GM19099 (cell line): ENCODE measurements around the gene CACNA2D2.

ENCODE experiments used
- POLR2A ChIP-seq: IDR thresholded peaks from 3 replicates; pipeline ENCODE4 v1.6.1; 2011; ENCODE audit warnings: low read depth; ENCODE audit not compliant: insufficient read length; ENCODE audit errors: extremely low read depth

The CACNA2D2 gene

GRCh38 chr3:50414616-50415015, 88.8 kb downstream of the CACNA2D2 start:
- TF ChIP-seq POLR2A: no peak

- no peak for TF ChIP-seq POLR2A
Observed at GRCh38 chr3:50412231-50412754, 91.1 kb downstream of the CACNA2D2 start.

- TF ChIP-seq POLR2A: no peak
Observed at GRCh38 chr3:50411229-50411628, 92.2 kb downstream of the CACNA2D2 start.

- no peak for TF ChIP-seq POLR2A
Observed at GRCh38 chr3:50410608-50411139, 92.8 kb downstream of the CACNA2D2 start.

- no peak for TF ChIP-seq POLR2A
Observed at GRCh38 chr3:50410185-50410584, 93.2 kb downstream of the CACNA2D2 start.

GRCh38 chr3:50408443-50408944, 94.9 kb downstream of the CACNA2D2 start:
- TF ChIP-seq POLR2A: no peak

- TF ChIP-seq POLR2A: no peak
Observed at GRCh38 chr3:50406487-50406886, 96.9 kb downstream of the CACNA2D2 start.

- no peak for TF ChIP-seq POLR2A
Observed at GRCh38 chr3:50405249-50405648, 98.2 kb downstream of the CACNA2D2 start.

GRCh38 chr3:50401978-50402595, 101.3 kb downstream of the CACNA2D2 start:
- TF ChIP-seq POLR2A: no peak

GRCh38 chr3:50396502-50396901, 106.9 kb downstream of the CACNA2D2 start:
- no peak for TF ChIP-seq POLR2A

GRCh38 chr3:50395070-50395860, 108.2 kb downstream of the CACNA2D2 start:
- no peak for TF ChIP-seq POLR2A

- TF ChIP-seq POLR2A: no peak
Observed at GRCh38 chr3:50393061-50393460, 110.4 kb downstream of the CACNA2D2 start.

GRCh38 chr3:50392101-50392715, 111.2 kb downstream of the CACNA2D2 start:
- TF ChIP-seq POLR2A: no peak

GRCh38 chr3:50390508-50391224, 112.8 kb downstream of the CACNA2D2 start:
- TF ChIP-seq POLR2A: no peak

GRCh38 chr3:50389414-50389767, 114.0 kb downstream of the CACNA2D2 start:
- TF ChIP-seq POLR2A: no peak
